ENCODE data around the gene ALX4. TPM values are rescaled to one million over a fixed set of nuclear protein-coding genes. Genes with fewer than 3 reads are reported as not detected.

ALX4 gene
- total RNA-seq, 2 donors from 2014 or later: not detected

GRCh38 chr11:44281151-44281550 is 28.8 kb downstream of the ALX4 start:
- no peaks in the 10 kb centered on the region for H3K36me3 ChIP-seq
- H3K4me3 ChIP-seq: no peak overlapping the region
- no peak overlapping the region for H3K27ac ChIP-seq
- H3K9me3 ChIP-seq: no peaks in the 10 kb centered on the region
- TF ChIP-seq, protein P1, sequence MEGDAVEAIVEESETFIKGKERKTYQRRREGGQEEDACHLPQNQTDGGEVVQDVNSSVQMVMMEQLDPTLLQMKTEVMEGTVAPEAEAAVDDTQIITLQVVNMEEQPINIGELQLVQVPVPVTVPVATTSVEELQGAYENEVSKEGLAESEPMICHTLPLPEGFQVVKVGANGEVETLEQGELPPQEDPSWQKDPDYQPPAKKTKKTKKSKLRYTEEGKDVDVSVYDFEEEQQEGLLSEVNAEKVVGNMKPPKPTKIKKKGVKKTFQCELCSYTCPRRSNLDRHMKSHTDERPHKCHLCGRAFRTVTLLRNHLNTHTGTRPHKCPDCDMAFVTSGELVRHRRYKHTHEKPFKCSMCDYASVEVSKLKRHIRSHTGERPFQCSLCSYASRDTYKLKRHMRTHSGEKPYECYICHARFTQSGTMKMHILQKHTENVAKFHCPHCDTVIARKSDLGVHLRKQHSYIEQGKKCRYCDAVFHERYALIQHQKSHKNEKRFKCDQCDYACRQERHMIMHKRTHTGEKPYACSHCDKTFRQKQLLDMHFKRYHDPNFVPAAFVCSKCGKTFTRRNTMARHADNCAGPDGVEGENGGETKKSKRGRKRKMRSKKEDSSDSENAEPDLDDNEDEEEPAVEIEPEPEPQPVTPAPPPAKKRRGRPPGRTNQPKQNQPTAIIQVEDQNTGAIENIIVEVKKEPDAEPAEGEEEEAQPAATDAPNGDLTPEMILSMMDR (IDR thresholded peaks at IDR 0.05): no peak
- H3K27me3 ChIP-seq (replicated peaks; ENCODE audit: insufficient read depth): no peaks in the 10 kb centered on the region
- no peaks in the 10 kb centered on the region for H3K4me1 ChIP-seq (ENCODE audit: control insufficient read depth in 1 of 2, low read depth in 2 of 2)
- DNase-seq (ENCODE audit: low spot score): no peak
- ATAC-seq (ENCODE audit: insufficient number of reproducible peaks, low FRiP score, low read depth): no peak

GRCh38 chr11:44280257-44280656 is 29.7 kb downstream of the ALX4 start:
- no peak for DNase-seq (ENCODE audit: low spot score)
- TF ChIP-seq, protein P1 (IDR thresholded peaks at IDR 0.05): no peak

DNA sequence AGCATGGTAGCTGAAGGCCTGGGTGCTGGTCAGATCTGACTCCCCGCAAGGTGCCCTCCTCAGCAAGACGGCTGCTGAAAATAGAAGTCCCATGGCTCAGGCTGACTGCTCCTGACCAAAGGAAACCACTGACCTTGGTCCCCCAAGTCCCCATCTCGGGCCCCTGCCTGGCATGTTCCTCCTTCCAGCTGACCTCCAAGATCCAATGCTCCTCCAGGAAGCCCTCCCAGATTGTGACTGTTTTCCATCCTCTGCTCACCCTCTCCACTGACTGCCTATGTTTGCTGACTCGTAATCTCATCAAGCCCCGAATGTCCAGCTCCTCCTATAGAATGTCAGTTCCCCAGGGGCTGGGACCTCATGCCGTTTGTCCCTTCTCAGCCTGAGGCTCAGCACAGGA is 30.5 kb downstream of the ALX4 start:
- no peak overlapping the region for H3K27ac ChIP-seq
- ATAC-seq (ENCODE audit: insufficient number of reproducible peaks, low FRiP score, low read depth): no peak
- H3K27me3 ChIP-seq (replicated peaks; ENCODE audit: insufficient read depth): no peaks in the 10 kb centered on the region
- TF ChIP-seq, protein P1 (IDR thresholded peaks at IDR 0.05): no peak
- DNase-seq (ENCODE audit: low spot score): no peak
- no peaks in the 10 kb centered on the region for H3K4me1 ChIP-seq (ENCODE audit: control insufficient read depth in 1 of 2, low read depth in 2 of 2)
- no peak overlapping the region for H3K4me3 ChIP-seq
- no peaks in the 10 kb centered on the region for H3K9me3 ChIP-seq
- no peaks in the 10 kb centered on the region for H3K36me3 ChIP-seq

More at GRCh38 chr11:44280257-44280656, 29.7 kb downstream of the ALX4 start:
- no peaks in the 10 kb centered on the region for H3K36me3 ChIP-seq
- no peaks in the 10 kb centered on the region for H3K4me1 ChIP-seq (ENCODE audit: control insufficient read depth in 1 of 2, low read depth in 2 of 2)
- H3K27ac ChIP-seq: no peak overlapping the region
- H3K4me3 ChIP-seq: no peak overlapping the region
- ATAC-seq (ENCODE audit: insufficient number of reproducible peaks, low FRiP score, low read depth): no peak
- H3K27me3 ChIP-seq (replicated peaks; ENCODE audit: insufficient read depth): no peaks in the 10 kb centered on the region
- H3K9me3 ChIP-seq: no peaks in the 10 kb centered on the region

DNA sequence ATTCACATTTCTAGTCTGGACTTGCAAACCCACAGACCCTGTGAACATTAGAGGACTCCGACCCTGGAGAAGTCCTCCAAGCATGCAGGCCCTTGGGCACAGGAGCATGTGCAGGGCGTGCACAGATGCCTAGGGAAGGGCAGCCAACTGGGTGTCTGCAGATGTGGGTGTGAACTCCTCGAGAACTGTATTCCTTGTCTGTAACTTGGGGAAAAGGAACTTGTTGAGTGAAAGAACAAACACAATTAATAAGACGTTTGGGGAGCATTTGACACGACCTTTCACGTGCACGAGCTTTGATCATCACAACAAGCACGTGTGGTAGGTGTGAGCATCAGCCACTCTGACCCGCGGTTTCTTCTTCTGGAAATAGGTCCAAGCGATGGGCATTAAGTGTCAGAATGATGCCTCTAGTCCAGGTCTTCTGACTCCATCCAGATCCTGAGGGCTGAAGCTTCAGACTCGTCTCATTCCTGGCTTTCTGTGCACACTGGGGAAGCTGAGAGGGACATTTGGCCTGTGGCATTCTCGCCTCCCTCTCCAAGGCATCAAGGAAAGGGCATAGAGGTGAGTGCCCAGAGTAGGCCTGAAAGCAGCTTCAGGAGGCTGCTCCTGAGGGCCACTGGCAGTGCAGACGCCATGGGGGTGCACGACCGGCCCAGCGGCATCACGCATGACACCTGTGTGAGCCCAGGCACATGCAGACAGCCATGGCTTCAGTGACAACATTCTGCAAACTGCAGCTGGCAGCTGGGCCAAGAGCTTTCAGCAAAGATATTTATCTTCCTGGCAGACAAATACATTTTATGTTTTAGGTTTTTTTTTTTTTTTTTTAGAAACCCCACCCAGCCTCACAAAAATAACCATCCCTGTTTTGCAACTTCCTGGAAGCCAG is 32.5 kb downstream of the ALX4 start:
- TF ChIP-seq, protein P1 (IDR thresholded peaks at IDR 0.05): no peak
- DNase-seq (ENCODE audit: low spot score) (no peak), ATAC-seq (ENCODE audit: insufficient number of reproducible peaks, low FRiP score, low read depth) (no peak)
- Histone ChIP-seq H3K9me3 (no peaks in the 10 kb centered on the region), H3K4me3 (no peak overlapping the region), H3K27ac (no peak overlapping the region), H3K27me3 (replicated peaks; ENCODE audit: insufficient read depth) (no peaks in the 10 kb centered on the region), H3K36me3 (no peaks in the 10 kb centered on the region), H3K4me1 (ENCODE audit: control insufficient read depth in 1 of 2, low read depth in 2 of 2) (no peaks in the 10 kb centered on the region)

GRCh38 chr11:44275961-44276550 is 33.9 kb downstream of the ALX4 start:
- Histone ChIP-seq H3K36me3 (no peaks in the 10 kb centered on the region), H3K4me1 (ENCODE audit: control insufficient read depth in 1 of 2, low read depth in 2 of 2) (no peaks in the 10 kb centered on the region), H3K4me3 (no peak overlapping the region), H3K27ac (no peak overlapping the region), H3K9me3 (no peaks in the 10 kb centered on the region), H3K27me3 (replicated peaks; ENCODE audit: insufficient read depth) (no peaks in the 10 kb centered on the region)
- DNase-seq (ENCODE audit: low spot score) (no peak), ATAC-seq (ENCODE audit: insufficient number of reproducible peaks, low FRiP score, low read depth) (no peak)
- TF ChIP-seq, protein P1 (IDR thresholded peaks at IDR 0.05): no peak

Data from thoracic aorta (tissue), 2 donors.